GM23338 (cell line): ENCODE data around the gene TMSB4X. TPM values are rescaled to one million over a fixed set of nuclear protein-coding genes. Genes with fewer than 3 reads are reported as not detected.

Source experiments
- ATAC-seq: fragments of 200-7000 bp; cut with Tn5 transposase; 3 replicates; pipeline ENCODE4 v1.9.1; 2020
- DNase-seq: peaks from one replicate; pipeline ENCODE4 v3.0.0-alpha.2; 2015; ENCODE audit warnings: low spot score
- H2AFZ ChIP-seq: fragments of 200-600 bp; sonication (generic); 2 replicates; pipeline ENCODE4 v1.8.0; 2016; ENCODE audit warnings: antibody characterized with exemption, mild to moderate bottlenecking, moderate library complexity
- H3F3A ChIP-seq: fragments of 200-600 bp; sonication (generic); replicated peaks from 2 replicates; pipeline ENCODE4 v1.8.0; 2017; ENCODE audit warnings: antibody characterized with exemption, mixed run types, low read depth
- H3K27ac ChIP-seq: fragments of 200-600 bp; sonication (generic); 2 replicates; pipeline ENCODE4 v1.6.1; 2016; ENCODE audit warnings: low read depth
- H3K27me3 ChIP-seq: fragments of 200-600 bp; sonication (generic); 2 replicates; pipeline ENCODE4 v1.8.0; 2016; ENCODE audit warnings: mild to moderate bottlenecking, mixed run types, moderate library complexity; ENCODE audit not compliant: insufficient read depth
- H3K36me3 ChIP-seq: fragments of 200-600 bp; sonication (generic); 2 replicates; pipeline ENCODE4 v1.8.0; 2016; ENCODE audit warnings: mild to moderate bottlenecking; ENCODE audit not compliant: insufficient read depth
- H3K4me1 ChIP-seq: fragments of 200-600 bp; sonication (generic); 2 replicates; pipeline ENCODE4 v1.8.0; 2016; ENCODE audit warnings: mild to moderate bottlenecking, moderate library complexity; ENCODE audit not compliant: insufficient read depth
- H3K4me2 ChIP-seq: fragments of 200-600 bp; sonication (generic); 2 replicates; pipeline ENCODE4 v1.7.1; 2017; ENCODE audit warnings: mixed run types
- H3K4me3 ChIP-seq: fragments of 200-600 bp; sonication (generic); 2 replicates; pipeline ENCODE4 v1.6.1; 2016; ENCODE audit warnings: mixed run types
- H3K79me2 ChIP-seq: fragments of 200-600 bp; sonication (generic); replicated peaks from 2 replicates; pipeline ENCODE4 v1.8.0; 2017; ENCODE audit warnings: mild to moderate bottlenecking; ENCODE audit not compliant: insufficient read depth
- H3K9me2 ChIP-seq: fragments of 200-600 bp; sonication (generic); 2 replicates; pipeline ENCODE4 v1.8.0; 2017; ENCODE audit not compliant: insufficient read depth
- H4K20me1 ChIP-seq: fragments of 200-600 bp; sonication (generic); replicated peaks from 2 replicates; pipeline ENCODE4 v1.8.0; 2017; ENCODE audit warnings: mild to moderate bottlenecking; ENCODE audit not compliant: insufficient read depth
- H3K27ac Mint-ChIP-seq: 2 replicates; pipeline ENCODE4 v1.8.0; 2020; ENCODE audit warnings: inconsistent platforms, mild to moderate bottlenecking, moderate library complexity, mixed read lengths
- H3K27me3 Mint-ChIP-seq: 3 replicates; pipeline ENCODE4 v1.8.0; 2022; ENCODE audit warnings: low read depth, mild to moderate bottlenecking, moderate library complexity, mixed read lengths, inconsistent platforms; ENCODE audit not compliant: insufficient read depth, poor library complexity
- H3K36me3 Mint-ChIP-seq: 3 replicates; pipeline ENCODE4 v1.8.0; 2021; ENCODE audit warnings: low read depth, mild to moderate bottlenecking, inconsistent platforms, moderate library complexity, mixed read lengths
- H3K4me1 Mint-ChIP-seq: 3 replicates; pipeline ENCODE4 v1.8.0; 2020; ENCODE audit warnings: mild to moderate bottlenecking, inconsistent platforms, mixed read lengths
- H3K4me3 Mint-ChIP-seq: 3 replicates; pipeline ENCODE4 v1.8.0; 2021; ENCODE audit warnings: moderate library complexity, mild to moderate bottlenecking, inconsistent platforms, mixed read lengths
- H3K9me3 Mint-ChIP-seq: 3 replicates; pipeline ENCODE4 v1.8.0; 2020; ENCODE audit warnings: moderate library complexity, mild to moderate bottlenecking, inconsistent platforms, mixed read lengths
- CREB1 ChIP-seq: fragments of 250-450 bp; sonication (Bioruptor Pico); IDR thresholded peaks from 2 replicates; pipeline ENCODE4 v1.5.0; 2020; ENCODE audit warnings: low read depth, mild to moderate bottlenecking, moderate library complexity
- CTCF ChIP-seq, 2 experiments: fragments of 200-600 bp in 1 of 2; sonication (generic) in 1 of 2; conservative IDR thresholded peaks; 2 replicates each; pipeline versions ENCODE4 v1.5.1 to v1.6.1; 2016 to 2017; ENCODE audit warnings: antibody characterized with exemption in 2 of 2, low read depth in 2 of 2, mild to moderate bottlenecking in 2 of 2, moderate library complexity in 1 of 2
- EZH2 ChIP-seq: fragments of 200-600 bp; sonication (generic); IDR thresholded peaks from one replicate; pipeline ENCODE4 v1.8.0; 2017; ENCODE audit warnings: antibody characterized with exemption, mild to moderate bottlenecking, low read depth; ENCODE audit not compliant: unreplicated experiment
- EZH2phosphoT487 ChIP-seq: fragments of 200-600 bp; sonication (generic); IDR thresholded peaks from one replicate; pipeline ENCODE4 v1.8.1; 2018; ENCODE audit warnings: antibody characterized with exemption; ENCODE audit not compliant: unreplicated experiment
- JUNB ChIP-seq: IDR thresholded peaks from one replicate; pipeline ENCODE4 v1.6.1; 2016; ENCODE audit warnings: antibody characterized with exemption; ENCODE audit not compliant: unreplicated experiment
- NANOG ChIP-seq: IDR thresholded peaks from 2 replicates; pipeline ENCODE4 v1.6.1; 2016; ENCODE audit warnings: antibody characterized with exemption, borderline replicate concordance
- POLR2AphosphoS5 ChIP-seq: IDR thresholded peaks from 2 replicates; pipeline ENCODE4 v1.6.1; 2016; ENCODE audit warnings: antibody characterized with exemption, low read depth
- REST ChIP-seq: IDR thresholded peaks from one replicate; pipeline ENCODE4 v1.6.1; 2018; ENCODE audit warnings: antibody characterized with exemption; ENCODE audit not compliant: unreplicated experiment
- STAT1 ChIP-seq: IDR thresholded peaks from one replicate; pipeline ENCODE4 v1.6.1; 2016; ENCODE audit warnings: antibody characterized with exemption; ENCODE audit not compliant: unreplicated experiment
- ZNF114 ChIP-seq: fragments of 250-450 bp; sonication (Bioruptor Pico); IDR thresholded peaks from 2 replicates; pipeline ENCODE4 v1.5.0; 2020; ENCODE audit warnings: mild to moderate bottlenecking, moderate library complexity
- ZNF331 ChIP-seq: fragments of 250-450 bp; sonication (Bioruptor Pico); IDR thresholded peaks from 2 replicates; pipeline ENCODE4 v1.5.0; 2020; ENCODE audit warnings: low read depth, mild to moderate bottlenecking, moderate library complexity
- ZNF462 ChIP-seq: fragments of 250-450 bp; sonication (Bioruptor Pico); IDR thresholded peaks from 2 replicates; pipeline ENCODE4 v1.5.0; 2020; ENCODE audit warnings: mild to moderate bottlenecking, moderate library complexity
- polyA plus RNA-seq: library from polyadenylated mRNA; unstranded; fragments of >200 nt; fragmentation: Nextera tagmentation; extraction: Ambion mirVana; gene quantifications from 2 replicates; pipeline ENCODE4 v1.2.1, GENCODE V29; 2016
- total RNA-seq: library from RNA; depleted of rRNA; stranded (reverse); fragments of >200 nt; shearing (Covaris generic); gene quantifications from 2 replicates; pipeline ENCODE4 v1.2.3, GENCODE V29; 2014
- TF ChIP-seq, protein P1 (sequence below): IDR thresholded peaks from 2 replicates; pipeline ENCODE4 v1.6.1; 2016; ENCODE audit warnings: antibody characterized with exemption

Gene TMSB4X
- total and polyA plus RNA-seq, 2 experiments from 2014 or later, result 999 to 6,191 TPM

GRCh38 chrX:12975991-12976558 lies 1.2 kb downstream of the TMSB4X start:
- Histone ChIP-seq H3K9me2 (no peaks in the 10 kb centered on the region), H4K20me1 (no peaks in the 10 kb centered on the region), H3K27me3 (no peaks in the 10 kb centered on the region), H3K36me3 (no peaks in the 10 kb centered on the region), H3K4me2 (peak overlapping the region; percentile 84), H3K4me1 (peaks cover 4% of the 10 kb centered on the region; the same call in 1 of the 2 replicates), H3F3A (no peaks in the 10 kb centered on the region), H3K79me2 (peaks cover 22% of the 10 kb centered on the region), H2AFZ (no peak overlapping the region), H3K4me3 (peak overlapping the region; percentile 94), H3K27ac (peak overlapping the region; percentile 98)
- peaks cover 34% of the 10 kb centered on the region for H3K36me3 Mint-ChIP-seq
- peaks cover 39% of the 10 kb centered on the region for H3K4me1 Mint-ChIP-seq
- TF ChIP-seq NANOG (no peak), EZH2phosphoT487 (no peak), ZNF114 (CRISPR knock-in tag) (no peak), CREB1 (no peak), STAT1 (no peak), ZNF331 (CRISPR knock-in tag) (no peak), ZNF462 (CRISPR knock-in tag) (no peak), EZH2 (no peak), REST (no peak), CTCF (conservative IDR thresholded peaks at IDR 0.05; ENCODE audit: low read depth in 2 of 2) (no peak), POLR2AphosphoS5 (no peak), JUNB (no peak)
- TF ChIP-seq, protein P1, sequence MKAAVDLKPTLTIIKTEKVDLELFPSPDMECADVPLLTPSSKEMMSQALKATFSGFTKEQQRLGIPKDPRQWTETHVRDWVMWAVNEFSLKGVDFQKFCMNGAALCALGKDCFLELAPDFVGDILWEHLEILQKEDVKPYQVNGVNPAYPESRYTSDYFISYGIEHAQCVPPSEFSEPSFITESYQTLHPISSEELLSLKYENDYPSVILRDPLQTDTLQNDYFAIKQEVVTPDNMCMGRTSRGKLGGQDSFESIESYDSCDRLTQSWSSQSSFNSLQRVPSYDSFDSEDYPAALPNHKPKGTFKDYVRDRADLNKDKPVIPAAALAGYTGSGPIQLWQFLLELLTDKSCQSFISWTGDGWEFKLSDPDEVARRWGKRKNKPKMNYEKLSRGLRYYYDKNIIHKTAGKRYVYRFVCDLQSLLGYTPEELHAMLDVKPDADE, result no peak
- H3K27ac Mint-ChIP-seq, result peak overlapping the region; percentile 99
- ATAC-seq (peak; percentile 5; the same call in 2 of the 3 replicates), DNase-seq (peak; percentile 44)
- H3K9me3 Mint-ChIP-seq, result no peaks in the 10 kb centered on the region; the same call in 1 of the 3 replicates
- H3K4me3 Mint-ChIP-seq, result peak overlapping the region; percentile 92
- peaks cover 11% of the 10 kb centered on the region for H3K27me3 Mint-ChIP-seq
